Cardiac atrium fibroblast (primary cell): ENCODE data around the gene MORF4L1. TPM values are rescaled to one million over a fixed set of nuclear protein-coding genes. Genes with fewer than 3 reads are reported as not detected.

Experiments used
- total RNA-seq: library from RNA; depleted of rRNA; stranded (reverse); fragments of >200 nt; gene quantifications from 2 replicates; pipeline ENCODE4 v1.2.3, GENCODE V29; 2015

MORF4L1 gene, protein sequence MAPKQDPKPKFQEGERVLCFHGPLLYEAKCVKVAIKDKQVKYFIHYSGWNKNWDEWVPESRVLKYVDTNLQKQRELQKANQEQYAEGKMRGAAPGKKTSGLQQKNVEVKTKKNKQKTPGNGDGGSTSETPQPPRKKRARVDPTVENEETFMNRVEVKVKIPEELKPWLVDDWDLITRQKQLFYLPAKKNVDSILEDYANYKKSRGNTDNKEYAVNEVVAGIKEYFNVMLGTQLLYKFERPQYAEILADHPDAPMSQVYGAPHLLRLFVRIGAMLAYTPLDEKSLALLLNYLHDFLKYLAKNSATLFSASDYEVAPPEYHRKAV
- total RNA-seq, result 252 and 312 TPM in 2 replicates

DNA sequence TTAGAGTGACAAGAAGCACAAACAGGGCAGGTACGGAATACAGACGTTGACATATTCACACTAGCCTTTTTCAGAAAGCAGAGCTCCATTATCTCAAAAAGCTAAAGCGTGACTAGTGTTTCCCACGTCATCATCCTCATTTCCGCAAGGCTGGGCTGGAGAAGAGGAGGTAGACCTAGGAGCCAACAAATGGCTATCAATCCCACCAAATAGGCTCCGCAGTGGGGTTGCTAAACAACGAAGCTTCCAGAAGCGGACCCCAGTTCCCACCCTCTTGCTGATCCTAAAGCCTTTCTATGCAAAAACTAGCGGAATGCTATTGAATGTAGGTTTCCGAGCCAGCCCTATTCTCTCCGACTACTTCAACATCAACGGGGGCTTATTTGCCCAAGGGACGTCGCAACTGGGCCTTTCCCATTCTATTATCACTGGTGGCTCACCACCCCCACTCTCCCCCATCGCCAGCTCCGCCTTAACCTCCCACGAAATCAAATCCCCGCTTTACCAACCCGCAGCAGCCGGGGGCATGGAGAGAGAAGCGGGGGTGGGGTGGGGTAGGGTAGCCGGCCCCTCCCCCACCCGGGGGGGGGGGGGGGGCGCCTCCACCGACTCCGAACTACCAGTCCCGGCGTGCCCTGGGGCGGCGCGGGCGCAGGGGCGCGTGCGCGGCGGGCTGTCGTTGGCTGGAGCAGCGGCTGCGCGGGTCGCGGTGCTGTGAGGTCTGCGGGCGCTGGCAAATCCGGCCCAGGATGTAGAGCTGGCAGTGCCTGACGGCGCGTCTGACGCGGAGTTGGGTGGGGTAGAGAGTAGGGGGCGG is at the start of gene MORF4L1:
Gene MORF4L1 (plus strand): TSS at position 736 of the 817 bp plus-strand sequence. CDS start 128 bp downstream, outside the sequence.

DNA sequence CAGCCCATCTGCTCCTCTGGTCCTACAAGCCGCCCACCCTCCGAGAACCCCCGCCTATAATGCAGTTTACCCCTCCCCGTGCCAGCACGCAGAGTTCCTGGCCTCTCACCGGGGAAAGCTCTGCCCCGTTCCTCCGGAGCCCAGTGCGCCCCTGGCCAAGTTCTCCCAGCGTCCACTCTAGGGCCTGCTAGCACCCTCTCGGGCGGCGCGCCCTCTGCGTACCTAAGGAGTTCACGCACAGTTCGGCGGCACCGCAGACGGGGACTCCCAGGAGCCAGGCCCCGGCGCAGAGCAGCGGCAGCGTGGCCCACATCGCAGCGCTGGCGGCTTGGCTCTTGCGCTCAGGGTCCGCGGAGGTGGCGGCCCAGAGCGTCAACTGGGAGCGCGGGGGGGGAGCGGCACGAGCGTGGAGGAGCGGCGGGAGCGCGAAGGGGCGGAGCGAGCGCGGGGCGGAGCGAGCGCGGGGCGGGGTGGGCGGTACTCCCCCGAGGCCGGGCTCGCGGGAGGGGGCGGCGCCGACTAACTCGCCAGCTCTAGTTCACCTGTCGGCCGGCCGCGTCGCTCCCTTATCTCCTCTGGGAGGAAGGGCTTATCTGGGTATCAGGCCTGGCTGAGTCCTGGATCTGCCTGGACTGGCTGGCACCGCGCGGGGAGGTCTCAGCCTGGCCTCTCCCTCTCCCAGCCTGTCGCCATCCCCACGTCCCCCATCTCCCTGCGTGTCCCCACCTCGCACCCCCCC is 72.1 kb downstream of the MORF4L1 start, which contains the start of gene CTSH:
Gene CTSH (minus strand): TSS at position 378 of the 739 bp plus-strand sequence. CDS start 65 bp downstream, at position 313.

Other genes with a start within 250 kb of the MORF4L1 start
- gene CHRNB4, start 231.7 kb upstream of the MORF4L1 start, total RNA-seq, result not detected in 2 replicates
- 16.8 and 19.9 TPM in 2 replicates for gene ADAMTS7, start 61.4 kb upstream of the MORF4L1 start, total RNA-seq
- gene CTSH, start 72.2 kb downstream of the MORF4L1 start, total RNA-seq, result 0.49 and 12.6 TPM in 2 replicates
- gene RASGRF1, start 217.9 kb downstream of the MORF4L1 start, total RNA-seq, result not detected in 2 replicates